Activated T-cell treated with anti-CD3 and anti-CD28 coated beads, Interleukin-2, amount 50 U/mL, for 4 hours (primary cell): ENCODE measurements around the gene IQCH. TPM values are rescaled to one million over a fixed set of nuclear protein-coding genes. Genes with fewer than 3 reads are reported as not detected.

Source experiments
- ATAC-seq, 2 donors: fragments of 200-7000 bp; cut with Tn5 transposase; one replicate each; pipeline ENCODE4 v1.10.0; 2021
- DNase-seq: peaks from one replicate; pipeline ENCODE4 v3.0.0-alpha.2; 2020
- H3K27me3 Mint-ChIP-seq: one replicate; pipeline ENCODE4 v1.8.0; 2021; ENCODE audit warnings: low read depth, mixed read lengths
- H3K36me3 Mint-ChIP-seq: one replicate; pipeline ENCODE4 v1.8.0; 2022; ENCODE audit warnings: mixed read lengths; ENCODE audit not compliant: insufficient read depth
- H3K4me1 Mint-ChIP-seq: one replicate; pipeline ENCODE4 v1.8.0; 2021; ENCODE audit warnings: low read depth, mixed read lengths
- H3K4me3 Mint-ChIP-seq: one replicate; pipeline ENCODE4 v1.8.0; 2021; ENCODE audit warnings: mild to moderate bottlenecking, moderate library complexity, mixed read lengths
- H3K9me3 Mint-ChIP-seq: one replicate; pipeline ENCODE4 v1.8.0; 2021; ENCODE audit warnings: mixed read lengths
- total RNA-seq, 3 donors: library from RNA; stranded (reverse); gene quantifications; one replicate each; pipeline ENCODE4 v1.2.1, GENCODE V29; 2021

IQCH gene
- total RNA-seq, 3 donors from 2014 or later: 0.53 to 0.95 (median 0.53) TPM

GRCh38 chr15:67303490-67304363 is 49.1 kb downstream of the IQCH start:
- ATAC-seq (no peak), DNase-seq (peak; percentile 4)
- H3K9me3 Mint-ChIP-seq: no peaks in the 10 kb centered on the region
- no peaks in the 10 kb centered on the region for H3K27me3 Mint-ChIP-seq
- H3K4me1 Mint-ChIP-seq: peaks cover 1% of the 10 kb centered on the region
- H3K36me3 Mint-ChIP-seq: no peaks in the 10 kb centered on the region
- H3K4me3 Mint-ChIP-seq: no peak overlapping the region

DNA sequence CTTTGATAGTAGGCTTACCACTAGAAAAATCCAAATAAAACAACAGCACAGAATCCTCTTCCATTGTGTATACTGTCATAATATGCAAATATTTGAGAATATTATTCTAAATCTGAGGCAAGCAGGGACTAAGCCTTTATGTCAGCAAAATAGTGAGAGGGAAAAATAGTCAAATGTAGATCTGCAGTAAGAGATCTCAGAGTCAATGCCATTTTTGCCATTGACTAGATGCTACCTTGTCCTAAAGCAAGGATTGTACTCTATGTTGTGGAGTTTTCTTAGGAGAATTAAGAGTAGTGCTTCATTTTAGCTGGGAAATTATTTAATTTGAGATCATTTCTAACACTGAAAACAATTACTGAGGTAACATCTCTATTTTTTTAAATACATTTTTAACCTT is 50.2 kb downstream of the IQCH start:
- no peak overlapping the region for H3K4me3 Mint-ChIP-seq
- H3K4me1 Mint-ChIP-seq: peaks cover 1% of the 10 kb centered on the region
- H3K27me3 Mint-ChIP-seq: peaks cover 2% of the 10 kb centered on the region
- no peak for ATAC-seq
- no peak for DNase-seq
- H3K36me3 Mint-ChIP-seq: no peaks in the 10 kb centered on the region
- no peaks in the 10 kb centered on the region for H3K9me3 Mint-ChIP-seq

- Mint-ChIP-seq H3K4me1 (peaks cover 1% of the 10 kb centered on the region), H3K36me3 (no peaks in the 10 kb centered on the region), H3K27me3 (peaks cover 2% of the 10 kb centered on the region), H3K4me3 (no peak overlapping the region), H3K9me3 (no peaks in the 10 kb centered on the region)
- DNase-seq (no peak), ATAC-seq (no peak)
Observed at GRCh38 chr15:67305506-67305905, 50.9 kb downstream of the IQCH start.

- Mint-ChIP-seq H3K4me1 (peaks cover 1% of the 10 kb centered on the region), H3K27me3 (peaks cover 2% of the 10 kb centered on the region), H3K9me3 (no peaks in the 10 kb centered on the region), H3K4me3 (no peak overlapping the region), H3K36me3 (no peaks in the 10 kb centered on the region)
- DNase-seq: no peak
- ATAC-seq: peak; percentile 94 to 97
Observed at GRCh38 chr15:67307156-67307555, 52.6 kb downstream of the IQCH start.

DNA sequence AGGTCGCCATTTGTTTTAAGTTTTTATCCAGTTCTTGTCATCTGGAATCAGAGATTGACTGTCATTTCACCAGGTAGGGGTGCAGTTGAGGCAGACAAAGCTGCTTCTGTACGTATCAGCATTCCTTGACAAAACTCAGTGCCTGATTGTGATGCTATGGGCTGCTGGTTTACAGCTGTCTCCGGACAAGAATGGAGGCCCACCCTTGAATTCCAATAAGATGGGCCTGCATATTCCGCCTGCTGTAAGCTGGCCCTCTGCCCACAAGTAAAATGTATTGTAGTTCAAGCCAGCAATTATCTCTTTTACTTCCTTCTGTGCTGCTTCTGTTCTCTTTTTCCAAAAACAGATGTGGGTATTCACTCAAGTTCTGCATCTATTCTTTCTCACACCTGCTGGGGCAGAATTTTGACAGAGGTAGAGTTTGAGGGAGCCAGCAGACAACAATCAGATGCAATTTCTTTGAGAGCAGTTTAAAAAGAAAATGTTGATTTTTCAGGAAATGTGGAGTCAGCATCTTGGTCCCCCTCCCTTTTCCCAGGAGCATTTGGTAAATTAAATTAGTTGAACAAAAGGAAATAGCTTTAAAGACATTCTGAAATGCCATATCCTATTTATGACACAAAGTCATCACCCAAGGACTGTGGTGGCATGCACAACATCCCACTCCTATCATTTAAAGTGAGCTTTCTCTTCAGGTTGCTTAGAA is 53.5 kb downstream of the IQCH start:
- Mint-ChIP-seq H3K36me3 (no peaks in the 10 kb centered on the region), H3K4me3 (no peak overlapping the region), H3K27me3 (peaks cover 2% of the 10 kb centered on the region), H3K9me3 (no peaks in the 10 kb centered on the region), H3K4me1 (peaks cover 1% of the 10 kb centered on the region)
- no peak for DNase-seq
- ATAC-seq: no peak

DNA sequence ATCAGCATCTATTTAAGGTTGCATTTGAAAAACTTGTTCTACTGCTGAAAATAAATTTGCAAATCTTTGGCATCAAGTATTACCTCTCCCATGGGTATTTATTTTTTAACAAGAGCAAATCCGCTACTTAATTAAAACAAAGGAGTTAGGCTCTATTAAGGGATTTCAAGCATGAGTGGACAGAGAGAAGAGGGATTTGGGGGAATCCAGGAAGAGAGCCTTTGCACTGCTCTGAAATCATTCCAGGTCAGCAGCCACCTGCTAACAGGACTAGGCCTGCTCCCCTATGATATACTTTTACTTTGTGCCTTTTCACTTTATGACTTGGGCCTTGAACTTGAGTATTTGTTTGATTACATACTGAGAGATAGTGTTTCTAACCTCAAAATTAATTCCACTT is 57.1 kb downstream of the IQCH start:
- peaks cover 2% of the 10 kb centered on the region for H3K27me3 Mint-ChIP-seq
- no peaks in the 10 kb centered on the region for H3K4me1 Mint-ChIP-seq
- no peaks in the 10 kb centered on the region for H3K36me3 Mint-ChIP-seq
- H3K4me3 Mint-ChIP-seq: no peak overlapping the region
- H3K9me3 Mint-ChIP-seq: no peaks in the 10 kb centered on the region
- ATAC-seq (no peak), DNase-seq (no peak)

GRCh38 chr15:67319961-67320360 is 65.4 kb downstream of the IQCH start:
- ATAC-seq (no peak), DNase-seq (no peak)
- Mint-ChIP-seq H3K4me1 (no peaks in the 10 kb centered on the region), H3K4me3 (no peak overlapping the region), H3K36me3 (no peaks in the 10 kb centered on the region), H3K9me3 (no peaks in the 10 kb centered on the region), H3K27me3 (no peaks in the 10 kb centered on the region)

GRCh38 chr15:67321352-67321751 is 66.8 kb downstream of the IQCH start:
- DNase-seq (no peak), ATAC-seq (no peak)
- H3K36me3 Mint-ChIP-seq: no peaks in the 10 kb centered on the region
- no peaks in the 10 kb centered on the region for H3K9me3 Mint-ChIP-seq
- H3K4me1 Mint-ChIP-seq: no peaks in the 10 kb centered on the region
- peaks cover 2% of the 10 kb centered on the region for H3K27me3 Mint-ChIP-seq
- no peak overlapping the region for H3K4me3 Mint-ChIP-seq

DNA sequence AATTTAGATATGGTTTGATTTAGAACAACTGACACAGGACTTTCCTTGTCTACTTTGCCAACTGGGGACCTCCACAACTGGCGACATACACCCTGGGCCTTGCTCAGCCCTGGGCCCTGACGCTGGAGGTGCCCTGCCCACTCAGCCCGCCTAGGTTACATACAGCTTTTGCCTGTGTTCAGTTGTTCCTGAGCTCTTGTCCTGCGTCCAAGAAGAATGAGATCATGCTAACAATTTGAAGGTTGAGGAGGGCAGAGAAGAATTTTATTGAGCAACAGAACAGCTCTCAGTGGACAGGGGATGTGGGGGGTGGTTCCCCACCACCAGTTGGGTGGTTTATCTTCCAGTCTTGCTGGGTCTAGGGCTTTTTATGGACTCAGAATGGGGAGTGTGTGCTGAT is 67.9 kb downstream of the IQCH start:
- Mint-ChIP-seq H3K4me3 (no peak overlapping the region), H3K9me3 (peaks cover under 1% of the 10 kb centered on the region), H3K27me3 (peaks cover 2% of the 10 kb centered on the region), H3K4me1 (no peaks in the 10 kb centered on the region), H3K36me3 (no peaks in the 10 kb centered on the region)
- ATAC-seq (no peak), DNase-seq (no peak)

GRCh38 chr15:67327312-67327711 is 72.7 kb downstream of the IQCH start:
- H3K27me3 Mint-ChIP-seq: peaks cover 6% of the 10 kb centered on the region
- H3K4me1 Mint-ChIP-seq: no peaks in the 10 kb centered on the region
- peaks cover 4% of the 10 kb centered on the region for H3K36me3 Mint-ChIP-seq
- no peak overlapping the region for H3K4me3 Mint-ChIP-seq
- ATAC-seq: no peak
- DNase-seq: no peak
- H3K9me3 Mint-ChIP-seq: peaks cover 6% of the 10 kb centered on the region

GRCh38 chr15:67327737-67328136 is 73.2 kb downstream of the IQCH start:
- Mint-ChIP-seq H3K9me3 (peaks cover 6% of the 10 kb centered on the region), H3K36me3 (peaks cover 4% of the 10 kb centered on the region), H3K4me3 (no peak overlapping the region), H3K27me3 (peaks cover 6% of the 10 kb centered on the region), H3K4me1 (no peaks in the 10 kb centered on the region)
- DNase-seq (no peak), ATAC-seq (no peak)

- H3K4me3 Mint-ChIP-seq: no peak overlapping the region
- no peak for ATAC-seq
Observed at GRCh38 chr15:67329984-67330733, 75.6 kb downstream of the IQCH start.

DNA sequence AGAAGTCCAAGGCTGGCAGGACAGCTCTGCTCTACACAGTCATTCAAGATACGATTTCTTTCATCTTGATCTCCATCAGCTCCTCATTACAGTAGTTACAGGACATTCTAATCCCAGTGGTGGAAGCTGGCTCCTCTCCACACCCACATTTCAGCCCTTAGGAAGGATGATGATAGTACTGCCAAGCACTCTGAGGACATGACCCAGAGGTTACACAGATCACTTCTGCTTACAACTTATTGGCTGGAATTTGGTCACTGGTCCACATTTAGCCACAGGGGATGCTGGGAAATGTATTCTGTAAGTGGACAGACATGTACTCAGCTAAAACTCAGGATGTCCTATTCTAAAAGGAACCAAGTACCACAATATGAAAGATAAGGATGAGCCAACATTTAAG is 77.1 kb downstream of the IQCH start:
- Mint-ChIP-seq H3K4me1 (no peaks in the 10 kb centered on the region), H3K36me3 (peaks cover 4% of the 10 kb centered on the region), H3K27me3 (peaks cover 4% of the 10 kb centered on the region), H3K4me3 (no peak overlapping the region), H3K9me3 (peaks cover 6% of the 10 kb centered on the region)
- ATAC-seq: no peak
- no peak for DNase-seq

More at GRCh38 chr15:67329984-67330733, 75.6 kb downstream of the IQCH start:
- DNase-seq: no peak
- Mint-ChIP-seq H3K36me3 (peaks cover 4% of the 10 kb centered on the region), H3K4me1 (no peaks in the 10 kb centered on the region), H3K27me3 (peaks cover 6% of the 10 kb centered on the region), H3K9me3 (peaks cover 6% of the 10 kb centered on the region)

DNA sequence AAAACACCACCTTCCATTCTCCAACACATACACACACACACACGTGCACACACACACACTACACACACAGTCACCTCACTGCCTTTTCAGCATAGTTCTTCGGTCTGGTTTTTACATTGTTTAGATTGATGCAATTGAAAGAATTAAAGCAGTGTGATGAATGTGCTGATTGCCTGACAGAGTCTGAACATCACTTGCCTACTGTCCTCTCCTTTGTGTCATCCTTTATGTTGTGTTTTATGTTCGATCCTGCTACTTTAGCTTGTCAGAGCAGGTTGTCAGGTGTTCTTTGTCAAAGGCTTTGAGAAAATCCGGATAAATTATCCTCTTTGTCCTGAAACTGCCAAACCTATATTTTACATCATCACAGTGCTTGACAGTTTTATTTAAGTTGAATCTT is 80.4 kb downstream of the IQCH start:
- no peak overlapping the region for H3K4me3 Mint-ChIP-seq
- no peaks in the 10 kb centered on the region for H3K4me1 Mint-ChIP-seq
- no peaks in the 10 kb centered on the region for H3K27me3 Mint-ChIP-seq
- DNase-seq (no peak), ATAC-seq (no peak)
- H3K9me3 Mint-ChIP-seq: no peaks in the 10 kb centered on the region
- H3K36me3 Mint-ChIP-seq: no peaks in the 10 kb centered on the region
